ENCODE data around the gene THSD7A.

The THSD7A gene

GRCh38 chr7:11492307-11492706, 339.7 kb downstream of the THSD7A start:
- Histone ChIP-seq H3K9me3 (no peaks in the 10 kb centered on the region), H3K4me3 (ENCODE audit: low read depth in 1 of 2, low read length in 1 of 2) (no peak overlapping the region), H3K36me3 (no peaks in the 10 kb centered on the region), H3K27me3 (no peaks in the 10 kb centered on the region), H3K4me1 (ENCODE audit: control insufficient read depth in 1 of 2, insufficient read depth in 1 of 2, low read depth in 1 of 2, low read length in 1 of 2) (no peaks in the 10 kb centered on the region), H3K27ac (no peak overlapping the region)
- TF ChIP-seq CTCF (IDR thresholded peaks at IDR 0.05): no peak

GRCh38 chr7:11491811-11492210, 340.2 kb downstream of the THSD7A start:
- TF ChIP-seq CTCF (IDR thresholded peaks at IDR 0.05): no peak
- no peak overlapping the region for H3K4me3 ChIP-seq (ENCODE audit: low read depth in 1 of 2, low read length in 1 of 2)

GRCh38 chr7:11489280-11489679, 342.7 kb downstream of the THSD7A start:
- H3K36me3 ChIP-seq: no peaks in the 10 kb centered on the region
- H3K9me3 ChIP-seq: no peaks in the 10 kb centered on the region
- H3K4me3 ChIP-seq (ENCODE audit: low read depth in 1 of 2, low read length in 1 of 2): no peak overlapping the region
- no peak overlapping the region for H3K27ac ChIP-seq
- no peaks in the 10 kb centered on the region for H3K27me3 ChIP-seq
- TF ChIP-seq CTCF (IDR thresholded peaks at IDR 0.05): no peak
- no peaks in the 10 kb centered on the region for H3K4me1 ChIP-seq (ENCODE audit: control insufficient read depth in 1 of 2, insufficient read depth in 1 of 2, low read depth in 1 of 2, low read length in 1 of 2)

More at GRCh38 chr7:11491811-11492210, 340.2 kb downstream of the THSD7A start:
- H3K27me3 ChIP-seq: no peaks in the 10 kb centered on the region
- H3K9me3 ChIP-seq: no peaks in the 10 kb centered on the region
- no peaks in the 10 kb centered on the region for H3K36me3 ChIP-seq
- H3K27ac ChIP-seq: no peak overlapping the region
- no peaks in the 10 kb centered on the region for H3K4me1 ChIP-seq (ENCODE audit: control insufficient read depth in 1 of 2, insufficient read depth in 1 of 2, low read depth in 1 of 2, low read length in 1 of 2)

GRCh38 chr7:11486271-11486670, 345.7 kb downstream of the THSD7A start:
- TF ChIP-seq CTCF (IDR thresholded peaks at IDR 0.05): no peak
- Histone ChIP-seq H3K27me3 (no peaks in the 10 kb centered on the region), H3K36me3 (no peaks in the 10 kb centered on the region)

GRCh38 chr7:11485636-11486035, 346.4 kb downstream of the THSD7A start:
- Histone ChIP-seq H3K36me3 (no peaks in the 10 kb centered on the region), H3K27ac (no peak overlapping the region), H3K4me1 (ENCODE audit: control insufficient read depth in 1 of 2, insufficient read depth in 1 of 2, low read depth in 1 of 2, low read length in 1 of 2) (no peaks in the 10 kb centered on the region), H3K4me3 (ENCODE audit: low read depth in 1 of 2, low read length in 1 of 2) (no peak overlapping the region), H3K27me3 (no peaks in the 10 kb centered on the region), H3K9me3 (no peaks in the 10 kb centered on the region)
- no peak for TF ChIP-seq CTCF (IDR thresholded peaks at IDR 0.05)

More at GRCh38 chr7:11486271-11486670, 345.7 kb downstream of the THSD7A start:
- Histone ChIP-seq H3K4me1 (ENCODE audit: control insufficient read depth in 1 of 2, insufficient read depth in 1 of 2, low read depth in 1 of 2, low read length in 1 of 2) (no peaks in the 10 kb centered on the region), H3K27ac (no peak overlapping the region), H3K4me3 (ENCODE audit: low read depth in 1 of 2, low read length in 1 of 2) (no peak overlapping the region), H3K9me3 (no peaks in the 10 kb centered on the region)

- Histone ChIP-seq H3K4me3 (ENCODE audit: low read depth in 1 of 2, low read length in 1 of 2) (no peak overlapping the region), H3K36me3 (no peaks in the 10 kb centered on the region), H3K4me1 (ENCODE audit: control insufficient read depth in 1 of 2, insufficient read depth in 1 of 2, low read depth in 1 of 2, low read length in 1 of 2) (no peaks in the 10 kb centered on the region), H3K27ac (no peak overlapping the region), H3K27me3 (no peaks in the 10 kb centered on the region), H3K9me3 (no peaks in the 10 kb centered on the region)
- no peak for TF ChIP-seq CTCF (IDR thresholded peaks at IDR 0.05)
Observed at GRCh38 chr7:11480143-11480542, 351.9 kb downstream of the THSD7A start.

All from neutrophil (primary cell).